Ureter (tissue), 1 donor: Measurements from ENCODE around the gene M1AP. TPM values are rescaled to one million over a fixed set of nuclear protein-coding genes. Genes with fewer than 3 reads are reported as not detected.

Experiments used
- DNase-seq: peaks from one replicate; pipeline ENCODE4 v3.0.0-alpha.2; 2020; ENCODE audit warnings: low spot score
- total RNA-seq: library from RNA; stranded (reverse); gene quantifications from one replicate; pipeline ENCODE4 v1.2.4, GENCODE V29; 2023
- donor health status: DM: yes; HTN: yes; CAD: no.

M1AP gene, protein sequence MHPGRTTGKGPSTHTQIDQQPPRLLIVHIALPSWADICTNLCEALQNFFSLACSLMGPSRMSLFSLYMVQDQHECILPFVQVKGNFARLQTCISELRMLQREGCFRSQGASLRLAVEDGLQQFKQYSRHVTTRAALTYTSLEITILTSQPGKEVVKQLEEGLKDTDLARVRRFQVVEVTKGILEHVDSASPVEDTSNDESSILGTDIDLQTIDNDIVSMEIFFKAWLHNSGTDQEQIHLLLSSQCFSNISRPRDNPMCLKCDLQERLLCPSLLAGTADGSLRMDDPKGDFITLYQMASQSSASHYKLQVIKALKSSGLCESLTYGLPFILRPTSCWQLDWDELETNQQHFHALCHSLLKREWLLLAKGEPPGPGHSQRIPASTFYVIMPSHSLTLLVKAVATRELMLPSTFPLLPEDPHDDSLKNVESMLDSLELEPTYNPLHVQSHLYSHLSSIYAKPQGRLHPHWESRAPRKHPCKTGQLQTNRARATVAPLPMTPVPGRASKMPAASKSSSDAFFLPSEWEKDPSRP
- 1.4 TPM for total RNA-seq

DNA sequence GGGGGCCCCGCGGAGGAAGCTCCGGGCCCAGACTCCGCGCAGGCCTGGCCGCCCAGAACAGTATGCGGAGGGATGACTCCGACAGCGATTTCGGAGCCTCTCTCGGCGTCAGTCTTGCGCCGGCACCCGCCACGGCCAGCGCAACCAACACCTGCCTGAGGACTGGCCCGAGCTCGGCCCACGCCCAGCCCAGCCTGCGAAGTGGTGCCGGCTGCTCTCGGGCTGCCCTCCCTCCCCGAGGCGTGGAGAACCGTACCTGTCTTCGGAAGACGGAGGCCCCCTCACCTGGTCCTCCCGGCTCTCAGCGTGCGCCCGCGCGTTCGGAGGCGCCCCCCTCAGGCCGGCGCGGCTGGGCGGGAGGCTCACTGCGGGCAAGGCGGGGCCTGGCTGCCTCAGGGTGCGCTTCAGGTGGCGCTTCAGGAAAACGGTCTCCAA is at the start of gene M1AP:
Gene M1AP (minus strand): TSS at position 322 of the 435 bp plus-strand sequence. CDS start 8,055 bp downstream, outside the sequence.
- no peak for DNase-seq

DNA sequence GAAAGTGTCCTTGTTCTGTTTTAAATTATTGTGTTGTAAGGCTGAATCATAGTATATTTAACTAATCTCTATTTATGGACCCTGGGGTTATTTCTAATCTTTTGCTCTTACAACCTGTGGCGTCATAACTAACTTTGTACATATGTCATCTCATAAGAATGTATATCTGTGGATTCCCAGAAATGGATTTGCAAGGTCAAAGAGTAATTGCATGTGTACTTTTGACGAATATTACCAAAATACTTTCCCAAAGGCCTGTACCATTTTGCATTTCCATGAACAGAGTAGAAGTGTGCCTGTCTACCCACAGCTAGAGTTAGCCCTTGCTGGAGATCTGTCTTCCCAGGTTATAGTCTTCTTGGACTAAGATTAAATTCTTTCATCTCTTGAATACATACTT is 48.7 kb upstream of the M1AP start:
- no peak for DNase-seq

- DNase-seq, result no peak
Measured at GRCh38 chr2:74695663-74696062, 47.5 kb upstream of the M1AP start.

- DNase-seq, result no peak
Measured at GRCh38 chr2:74694281-74694680, 46.2 kb upstream of the M1AP start.

DNA sequence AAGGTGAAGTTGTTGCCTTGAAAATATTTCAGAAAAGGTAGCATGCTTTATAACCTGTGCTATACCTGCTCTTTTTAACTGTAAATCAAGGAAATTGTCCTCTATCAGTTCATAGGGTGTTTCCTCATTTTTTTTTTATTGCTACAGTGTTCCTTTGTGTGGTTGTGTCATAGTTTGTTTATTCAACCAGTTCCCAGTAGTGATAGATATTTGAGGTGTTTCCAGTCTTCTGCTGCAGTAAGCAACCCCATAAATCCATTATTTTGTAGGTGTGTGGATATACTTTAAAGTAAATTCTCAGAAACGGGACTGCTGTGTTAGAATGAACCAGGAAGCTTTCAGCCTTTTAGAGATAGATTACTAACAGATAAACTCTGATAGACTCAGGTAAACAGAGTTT is 45.5 kb upstream of the M1AP start:
- DNase-seq, result no peak

DNA sequence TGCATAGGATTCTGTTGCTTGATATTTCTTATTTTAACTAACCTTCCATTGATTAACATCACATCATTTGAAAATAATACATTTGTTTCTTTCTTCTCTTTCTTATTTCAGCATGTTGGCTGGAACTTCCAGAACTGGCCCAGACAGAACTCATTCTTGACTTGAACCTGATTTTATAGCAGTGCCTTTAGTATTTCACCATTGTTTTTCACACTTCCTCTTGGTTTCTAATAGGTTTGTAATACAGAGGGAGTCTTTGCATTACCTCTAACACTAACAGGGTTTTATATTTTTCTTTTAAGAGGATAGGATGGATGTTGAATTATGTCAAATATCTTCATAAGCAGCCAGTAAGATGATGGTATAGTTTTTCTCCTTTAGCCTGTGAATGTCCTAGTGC is 45.1 kb upstream of the M1AP start:
- no peak for DNase-seq

GRCh38 chr2:74691929-74692328 is 43.8 kb upstream of the M1AP start:
- no peak for DNase-seq

DNA sequence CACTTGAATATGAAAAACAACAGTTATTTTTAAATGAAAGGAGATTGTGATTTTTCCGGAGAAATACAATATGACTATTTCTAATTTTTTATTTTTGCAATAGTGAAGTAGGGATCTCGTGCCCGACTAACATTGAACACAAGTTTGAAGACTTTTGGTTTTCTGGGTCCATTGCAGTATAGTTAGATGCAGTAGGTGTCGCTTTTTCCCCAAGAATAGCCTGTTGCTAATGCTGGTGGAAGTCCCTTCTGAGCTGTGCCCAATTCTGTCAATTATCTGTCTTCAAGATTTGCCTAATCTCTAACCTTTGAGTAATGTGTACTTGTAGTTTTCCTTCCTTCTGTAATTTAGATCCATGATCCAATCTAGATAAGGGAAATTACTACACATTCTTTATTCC is 42.4 kb upstream of the M1AP start:
- no peak for DNase-seq

- no peak for DNase-seq
Measured at GRCh38 chr2:74689671-74690070, 41.5 kb upstream of the M1AP start.

- DNase-seq, result no peak
Measured at GRCh38 chr2:74688881-74689280, 40.8 kb upstream of the M1AP start.

DNA sequence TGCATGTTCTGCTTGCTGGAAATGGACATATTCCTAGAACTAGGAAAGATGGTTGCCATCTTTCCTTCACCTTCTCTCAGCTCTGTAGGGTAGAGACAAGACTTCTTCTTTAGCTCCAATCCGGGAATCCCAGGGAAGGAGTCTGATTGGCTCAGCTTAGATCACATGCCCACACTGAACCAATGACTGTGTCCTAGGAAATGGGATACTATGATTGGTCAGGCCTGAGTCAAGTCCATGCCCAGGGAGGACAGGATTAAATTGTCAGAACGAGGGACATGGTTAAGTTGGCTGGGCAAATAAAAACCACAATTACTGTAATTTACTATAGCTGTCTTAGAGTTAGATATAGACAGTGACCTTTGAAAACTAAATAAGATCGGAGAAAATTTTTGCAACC is 37.3 kb upstream of the M1AP start:
- DNase-seq, result no peak

DNA sequence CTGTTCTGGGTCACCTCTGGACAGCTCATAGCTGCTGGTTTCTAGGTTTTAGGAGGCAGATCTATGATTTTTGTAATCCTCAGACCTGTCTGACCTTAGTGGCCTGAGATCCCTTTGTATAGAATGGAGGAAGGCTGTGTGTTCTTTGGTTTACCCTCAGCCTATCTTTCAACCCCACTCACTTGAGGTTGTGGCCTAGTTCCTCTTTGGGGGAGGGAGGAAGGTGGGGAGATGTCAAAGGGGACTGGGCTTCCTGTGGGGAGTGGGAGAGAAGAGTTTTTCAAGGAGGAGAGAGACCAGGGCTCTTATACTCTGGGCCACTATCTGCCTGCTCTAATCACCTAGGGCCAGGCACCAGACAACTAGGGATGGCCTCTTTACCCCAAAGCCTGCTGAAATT is 34.4 kb upstream of the M1AP start:
- DNase-seq, result no peak

DNA sequence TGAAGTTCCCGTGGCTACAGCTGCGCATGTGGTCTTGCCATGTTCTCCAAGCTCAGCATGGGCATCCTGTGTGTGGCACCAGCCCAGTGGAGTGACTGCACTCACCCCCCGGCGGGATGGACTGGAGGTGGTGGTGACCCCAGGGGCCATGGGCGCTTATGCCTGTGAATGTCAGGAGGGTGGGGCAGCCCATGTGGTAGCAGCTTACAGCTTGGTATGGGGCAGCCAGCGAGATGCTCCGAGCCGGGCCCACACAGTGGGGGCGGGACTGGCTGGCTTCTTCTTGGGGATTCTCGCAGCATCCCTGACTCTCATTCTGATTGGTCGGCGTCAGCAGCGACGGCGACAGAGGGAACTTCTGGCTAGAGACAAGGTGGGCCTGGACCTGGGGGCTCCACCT is 31.5 kb upstream of the M1AP start:
- DNase-seq, result no peak

DNA sequence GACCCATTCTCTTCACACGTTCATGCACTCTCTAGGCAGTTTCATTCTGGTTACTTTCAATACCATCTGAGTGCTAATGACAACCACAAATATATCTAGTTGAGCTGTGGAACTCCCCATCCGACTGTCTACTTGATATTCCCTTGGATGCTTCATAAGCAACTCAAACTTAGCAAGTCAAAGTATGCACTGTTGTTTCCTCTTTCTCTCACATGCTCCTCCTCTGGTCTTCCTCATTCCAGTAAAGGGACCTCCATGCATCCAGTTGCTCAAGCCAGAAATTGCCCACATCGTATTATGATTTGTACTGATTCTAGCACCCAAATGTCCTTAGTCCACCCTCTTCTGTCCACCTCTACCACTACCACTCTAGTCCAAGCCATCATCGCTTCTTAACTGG is 28.2 kb upstream of the M1AP start:
- no peak for DNase-seq

- no peak for DNase-seq
Measured at GRCh38 chr2:74675090-74675489, 27.0 kb upstream of the M1AP start.

DNA sequence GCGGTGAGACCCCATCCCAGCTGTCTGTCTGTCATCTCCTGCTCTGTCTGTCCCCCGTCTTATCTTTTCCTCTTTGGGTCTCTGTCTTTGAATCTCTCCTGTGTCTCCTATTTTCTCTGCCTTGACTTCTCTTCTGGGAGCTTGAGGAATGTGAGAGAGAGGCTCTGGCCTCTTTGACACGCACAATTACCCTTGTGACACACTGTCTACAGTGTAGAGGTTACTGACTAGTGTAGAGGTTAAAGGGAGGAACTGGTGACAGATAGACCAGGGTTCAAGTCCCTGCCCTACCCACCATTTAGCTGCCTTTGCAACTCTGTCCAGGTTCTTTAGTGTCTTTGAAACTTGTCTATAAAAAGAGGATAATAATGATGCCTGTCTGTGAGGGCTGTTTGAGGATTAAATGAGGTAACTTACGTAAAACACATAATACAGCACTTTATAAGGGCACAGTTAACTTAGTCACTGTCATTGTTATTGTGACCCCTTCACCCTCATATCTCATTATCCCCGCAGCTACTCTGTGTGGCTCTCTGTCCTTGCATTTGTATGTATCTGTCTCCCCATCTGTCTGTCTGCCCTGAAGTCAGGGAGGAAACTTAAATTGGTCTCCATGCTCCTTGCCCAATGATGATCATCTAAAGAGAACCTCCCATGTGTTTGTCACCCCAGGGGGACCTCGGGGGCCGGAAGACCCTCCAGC is 25.8 kb upstream of the M1AP start:
- no peak for DNase-seq

DNA sequence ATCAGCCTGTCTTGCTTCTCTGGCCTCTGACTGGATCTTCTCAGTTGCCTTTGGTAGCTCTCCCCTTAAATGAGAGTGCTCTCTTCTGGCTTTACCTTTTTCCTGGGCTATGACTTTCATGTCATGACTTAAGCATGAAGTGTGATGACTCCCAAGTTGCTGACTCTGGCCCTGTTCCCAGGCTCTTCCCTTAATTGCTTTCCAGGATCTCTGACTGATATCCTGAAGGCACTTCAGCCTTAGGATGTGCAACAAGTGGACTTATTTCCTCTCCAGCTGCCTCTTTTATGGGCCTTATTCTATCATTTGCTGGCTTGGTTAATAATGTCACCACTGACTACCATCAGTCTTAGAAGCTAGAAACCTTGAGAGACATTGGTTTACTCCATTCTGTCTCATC is 23.3 kb upstream of the M1AP start:
- no peak for DNase-seq

- DNase-seq, result no peak
Measured at GRCh38 chr2:74670263-74670662, 22.1 kb upstream of the M1AP start.

- no peak for DNase-seq
Measured at GRCh38 chr2:74668087-74668486, 20.0 kb upstream of the M1AP start.

- no peak for DNase-seq
Measured at GRCh38 chr2:74659462-74659861, 11.3 kb upstream of the M1AP start.

GRCh38 chr2:74658516-74658915 is 10.4 kb upstream of the M1AP start:
- DNase-seq, result no peak

DNA sequence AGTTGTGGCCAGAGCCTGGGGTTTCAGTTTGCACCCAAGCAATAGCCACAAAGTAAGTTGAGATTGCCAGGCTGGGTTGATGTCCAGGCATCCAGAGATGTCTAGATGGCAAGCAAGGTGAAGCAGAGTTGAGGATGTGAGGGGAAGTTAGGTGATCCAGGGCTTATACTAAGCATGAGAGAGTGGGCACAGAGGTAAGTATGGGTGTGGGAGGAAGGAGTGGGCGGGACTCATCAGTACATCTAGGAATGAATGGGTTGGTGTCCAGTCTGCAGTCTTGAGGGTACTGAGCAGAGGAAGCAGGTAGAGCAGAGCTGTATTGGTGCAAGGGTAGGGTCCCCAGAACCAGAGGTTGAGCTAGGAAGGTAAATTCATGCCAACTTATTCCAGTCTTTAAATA is 7.4 kb upstream of the M1AP start:
- no peak for DNase-seq
